Neural progenitor cell (in vitro differentiated cells): ENCODE measurements around the gene PCK2. TPM values are rescaled to one million over a fixed set of nuclear protein-coding genes. Genes with fewer than 3 reads are reported as not detected.

ENCODE experiments used
- microRNA-seq: library from miRNA; unstranded; fragments of <30 nt; microRNA quantifications from one replicate; pipeline ENCODE4, GENCODE V29; 2016
- total RNA-seq: library from RNA; depleted of rRNA; stranded (reverse); fragments of >200 nt; gene quantifications from 2 replicates; pipeline ENCODE4 v1.2.3, GENCODE V29; 2015; ENCODE audit warnings: low replicate concordance

Gene PCK2
- total RNA-seq, 1 donor from 2014 or later: 11.1 TPM

Small RNA genes within 50 kb of the gene (microRNA-seq; reads per million reads assigned to microRNA genes)
- not detected for gene MIR7703

Other genes starting within 250 kb of the PCK2 start
- gene DHRS4, start 140.5 kb upstream of the PCK2 start, total RNA-seq: 18.6 and 20.4 TPM in 2 replicates
- 3.6 and 7.4 TPM in 2 replicates for gene DHRS4L2, start 105.4 kb upstream of the PCK2 start, total RNA-seq
- gene CARMIL3, start 42.3 kb upstream of the PCK2 start, total RNA-seq: 0.77 and 1.4 TPM in 2 replicates
- not detected in 2 replicates for gene CPNE6, start 22.7 kb upstream of the PCK2 start, total RNA-seq
- 66.5 and 83.8 TPM in 2 replicates for gene DCAF11, start 20.5 kb downstream of the PCK2 start, total RNA-seq
- gene NRL, start 20.6 kb downstream of the PCK2 start, total RNA-seq: 0.54 and 1.9 TPM in 2 replicates
- gene FITM1, start 36.3 kb downstream of the PCK2 start, total RNA-seq: 0.77 and 1.2 TPM in 2 replicates
- gene PSME1, start 41.9 kb downstream of the PCK2 start, total RNA-seq: 32.7 and 37.5 TPM in 2 replicates
- 14.0 and 23.8 TPM in 2 replicates for gene EMC9, start 47.3 kb downstream of the PCK2 start, total RNA-seq
- 43.5 and 53.5 TPM in 2 replicates for gene PSME2, start 52.3 kb downstream of the PCK2 start, total RNA-seq
- gene RNF31, start 53.2 kb downstream of the PCK2 start, total RNA-seq: 28.8 and 38.3 TPM in 2 replicates
- 6.9 and 9.7 TPM in 2 replicates for gene IRF9, start 67.0 kb downstream of the PCK2 start, total RNA-seq
- gene REC8, start 77.8 kb downstream of the PCK2 start, total RNA-seq: 34.6 and 59.8 TPM in 2 replicates
- gene IPO4, start 94.5 kb downstream of the PCK2 start, total RNA-seq: 15.9 and 35.5 TPM in 2 replicates
- gene TM9SF1, start 101.1 kb downstream of the PCK2 start, total RNA-seq: 30.5 and 37.6 TPM in 2 replicates
- gene TSSK4, start 111.4 kb downstream of the PCK2 start, total RNA-seq: not detected in 2 replicates
- gene CHMP4A, start 119.2 kb downstream of the PCK2 start, total RNA-seq: 35.3 and 37.1 TPM in 2 replicates
- 18.3 and 20.1 TPM in 2 replicates for gene MDP1, start 121.8 kb downstream of the PCK2 start, total RNA-seq
- 170 and 220 TPM in 2 replicates for gene NEDD8, start 138.1 kb downstream of the PCK2 start, total RNA-seq
- gene GMPR2, start 138.6 kb downstream of the PCK2 start, total RNA-seq: 98.4 and 101 TPM in 2 replicates
- gene TINF2, start 148.3 kb downstream of the PCK2 start, total RNA-seq: 32.6 and 42.5 TPM in 2 replicates
- gene TGM1, start 168.9 kb downstream of the PCK2 start, total RNA-seq: 2.6 and 4.9 TPM in 2 replicates
- 7.1 and 22.9 TPM in 2 replicates for gene RABGGTA, start 177.3 kb downstream of the PCK2 start, total RNA-seq
- 19.7 and 27.4 TPM in 2 replicates for gene DHRS1, start 205.5 kb downstream of the PCK2 start, total RNA-seq
- 14.8 and 24.7 TPM in 2 replicates for gene NOP9, start 205.5 kb downstream of the PCK2 start, total RNA-seq
- gene CIDEB, start 213.7 kb downstream of the PCK2 start, total RNA-seq: 0.12 TPM in 1 of 2 replicates, not detected in the other
- 1.8 and 9.0 TPM in 2 replicates for gene LTB4R2, start 215.8 kb downstream of the PCK2 start, total RNA-seq
- 1.9 and 4.6 TPM in 2 replicates for gene LTB4R, start 217.2 kb downstream of the PCK2 start, total RNA-seq
- not detected in 2 replicates for gene ADCY4, start 240.8 kb downstream of the PCK2 start, total RNA-seq
- not detected in 2 replicates for gene RIPK3, start 245.7 kb downstream of the PCK2 start, total RNA-seq